GM18858 (cell line): ENCODE data around the gene APBA2.

Experiments
- ATAC-seq: cut with Tn5 transposase; IDR thresholded peaks from one replicate; pipeline ENCODE4 v1.9.1; 2021; ENCODE audit not compliant: unreplicated experiment

APBA2 gene

DNA sequence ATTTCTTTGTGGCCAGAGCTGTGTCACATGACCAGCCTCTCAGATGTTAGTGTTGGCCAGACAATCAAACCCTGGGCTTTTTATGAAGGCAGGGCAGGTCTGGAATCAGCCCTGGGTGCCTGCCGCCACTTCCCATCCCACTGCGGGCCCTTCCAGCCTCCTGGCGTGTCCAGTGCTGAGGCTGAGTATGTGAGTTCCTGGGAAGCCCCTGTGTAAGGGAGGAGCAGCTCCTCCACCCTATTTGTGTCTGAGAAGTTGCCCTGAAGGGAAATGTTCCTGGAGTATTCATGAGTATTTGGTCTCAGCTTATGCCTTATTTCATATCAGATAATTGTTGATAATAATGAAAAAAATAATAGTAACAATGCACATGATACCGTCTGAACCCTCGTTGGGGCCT lies 193.7 kb downstream of the APBA2 start:
- ATAC-seq: no peak

DNA sequence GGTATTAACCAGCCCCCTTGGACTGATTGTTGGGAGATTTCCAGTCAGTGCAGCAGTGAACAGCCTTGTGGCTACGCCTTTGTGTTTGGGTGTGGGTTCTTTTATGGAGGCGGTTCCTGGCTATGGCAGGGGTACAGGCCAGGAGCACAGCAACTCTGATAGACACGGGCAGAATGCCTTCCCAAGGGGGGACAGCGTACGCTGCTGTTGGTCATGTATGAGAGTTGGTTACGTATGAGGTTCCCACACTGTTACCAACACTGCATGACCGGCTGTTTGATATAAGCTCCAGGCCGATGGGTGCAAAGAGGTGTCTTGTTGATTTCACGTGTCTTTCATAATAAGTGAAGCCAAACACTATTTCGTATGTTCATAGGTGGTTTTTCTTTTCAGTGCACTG lies 196.0 kb downstream of the APBA2 start:
- no peak for ATAC-seq

DNA sequence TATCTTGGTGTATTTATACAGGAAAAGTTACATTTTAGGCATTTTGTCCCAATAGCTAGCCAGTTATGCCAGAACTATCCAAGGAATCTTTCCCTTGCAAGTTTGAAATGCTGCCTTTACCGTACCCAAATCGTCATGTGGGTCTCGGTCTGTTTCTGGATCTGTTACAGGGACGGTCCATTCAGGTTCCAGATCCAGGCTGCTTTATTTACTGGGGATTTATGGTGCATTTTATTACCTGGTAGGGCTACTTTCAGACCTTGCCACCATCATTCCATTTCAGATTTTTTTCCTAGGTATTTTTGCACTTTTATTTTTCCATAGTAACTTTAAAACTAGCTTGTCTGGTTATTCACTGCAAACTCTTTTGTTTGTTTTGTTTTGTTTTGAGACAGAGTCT lies 197.4 kb downstream of the APBA2 start:
- ATAC-seq: no peak

DNA sequence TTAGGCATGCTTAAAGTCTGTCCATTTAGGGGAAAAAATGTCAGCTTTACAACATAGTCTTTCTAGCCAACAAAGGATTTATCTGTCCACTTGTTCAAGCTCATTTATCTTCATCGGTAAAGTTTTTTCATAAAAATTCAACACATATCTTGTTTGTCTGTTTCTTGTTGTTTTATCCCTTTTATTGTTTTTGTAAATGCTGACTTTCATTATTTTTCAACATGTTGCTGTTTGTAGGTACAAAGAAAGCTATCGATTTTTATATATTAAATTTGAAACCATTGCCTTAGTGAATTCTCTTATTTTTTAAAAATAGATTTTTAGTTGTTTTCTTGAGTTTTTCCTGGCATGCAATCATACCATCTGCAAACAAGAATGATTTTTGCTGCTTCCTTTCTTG lies 198.1 kb downstream of the APBA2 start:
- ATAC-seq: no peak

DNA sequence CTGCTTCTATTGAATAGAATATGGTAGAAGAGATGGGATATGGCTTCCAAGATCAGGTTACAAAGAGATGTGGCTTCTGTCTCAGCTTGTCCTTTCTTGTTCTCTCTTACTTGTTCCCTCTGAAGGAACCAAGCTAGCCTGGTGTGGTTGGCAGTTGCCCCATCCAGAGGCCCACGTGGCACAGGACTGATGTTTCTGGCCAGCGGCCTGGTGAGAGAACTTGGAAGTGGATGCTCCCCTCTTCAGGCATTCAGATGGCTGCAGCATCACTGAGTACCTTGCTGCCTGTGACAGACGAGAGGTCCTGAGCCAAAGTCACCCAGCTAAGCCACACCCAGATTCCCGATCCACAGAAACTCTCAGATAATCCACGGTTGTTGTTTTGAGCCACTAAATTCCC lies 200.2 kb downstream of the APBA2 start:
- ATAC-seq: no peak

DNA sequence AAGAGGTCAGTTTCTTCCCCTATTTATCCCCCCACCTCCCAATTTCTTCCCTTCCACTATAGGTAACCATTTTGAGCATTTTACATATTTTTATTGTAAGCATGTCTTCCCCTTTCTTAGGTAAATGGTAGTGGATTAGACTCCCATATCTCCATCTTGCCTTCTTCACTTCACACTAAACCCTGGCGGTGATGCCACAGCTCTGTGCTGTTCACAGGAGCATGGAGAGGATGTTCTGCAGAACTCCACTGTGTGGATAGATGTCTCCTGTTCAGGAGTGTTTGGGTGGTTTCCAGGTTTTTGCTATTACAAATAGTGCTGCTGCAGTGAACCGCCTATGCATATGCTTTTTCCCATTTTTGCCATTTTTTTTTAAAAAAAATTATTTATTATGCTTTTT lies 201.1 kb downstream of the APBA2 start:
- ATAC-seq: no peak

DNA sequence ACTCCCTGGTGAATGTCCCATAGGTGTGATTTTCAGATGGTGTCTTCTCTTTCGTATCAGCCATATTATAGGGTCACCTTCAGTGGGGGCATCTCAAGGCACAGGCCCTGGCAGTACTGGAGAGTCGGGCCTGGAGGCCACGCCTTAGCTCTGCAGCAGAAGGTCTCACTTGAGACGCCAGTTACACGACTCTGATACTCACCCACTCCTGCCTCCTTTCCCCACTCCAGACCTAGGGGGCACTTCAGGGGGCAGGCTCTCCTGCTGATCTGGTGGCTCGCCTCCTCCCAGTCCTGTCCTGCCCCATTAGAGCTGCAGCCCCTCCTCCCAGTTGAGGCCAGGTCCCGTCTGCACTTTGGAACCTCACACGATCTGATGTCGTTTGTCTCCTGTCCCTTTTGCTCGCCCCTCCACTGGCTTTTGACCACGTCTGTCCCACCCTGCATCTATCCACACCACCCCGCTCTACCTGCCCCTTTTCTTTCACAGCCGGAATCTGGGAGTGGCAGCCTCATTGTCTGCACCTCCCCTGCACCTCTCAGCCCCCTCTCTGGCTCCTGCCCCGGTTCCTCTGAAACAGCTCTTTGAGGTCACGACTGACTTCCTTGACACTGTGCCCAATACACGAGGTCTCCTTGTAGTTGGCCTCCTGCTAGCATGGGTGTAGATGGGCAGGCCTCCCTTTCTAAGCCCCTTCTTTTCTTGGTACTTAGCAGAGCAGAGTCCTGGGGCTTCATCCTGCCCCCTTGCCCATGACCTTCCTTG lies 201.9 kb downstream of the APBA2 start:
- no peak for ATAC-seq

DNA sequence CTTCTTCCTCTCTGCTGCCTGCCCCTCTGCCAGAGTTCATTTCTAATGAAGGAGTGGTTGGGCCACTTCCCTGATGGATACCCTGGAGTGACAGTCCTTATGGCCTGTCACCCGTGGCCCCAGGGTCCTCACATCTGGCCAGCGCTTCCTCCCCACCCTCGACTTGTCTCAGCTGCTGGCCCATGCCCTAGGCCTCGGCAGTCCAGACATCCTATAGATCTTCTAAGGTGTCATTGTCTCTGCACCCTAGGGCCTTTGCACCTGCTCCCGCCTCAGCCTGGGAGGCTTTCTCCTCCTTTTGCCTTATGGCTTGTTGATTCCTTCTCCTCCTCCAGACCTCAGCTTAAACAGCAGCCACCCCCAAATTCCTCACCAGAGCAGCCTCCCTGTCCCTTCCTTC lies 202.9 kb downstream of the APBA2 start:
- no peak for ATAC-seq

DNA sequence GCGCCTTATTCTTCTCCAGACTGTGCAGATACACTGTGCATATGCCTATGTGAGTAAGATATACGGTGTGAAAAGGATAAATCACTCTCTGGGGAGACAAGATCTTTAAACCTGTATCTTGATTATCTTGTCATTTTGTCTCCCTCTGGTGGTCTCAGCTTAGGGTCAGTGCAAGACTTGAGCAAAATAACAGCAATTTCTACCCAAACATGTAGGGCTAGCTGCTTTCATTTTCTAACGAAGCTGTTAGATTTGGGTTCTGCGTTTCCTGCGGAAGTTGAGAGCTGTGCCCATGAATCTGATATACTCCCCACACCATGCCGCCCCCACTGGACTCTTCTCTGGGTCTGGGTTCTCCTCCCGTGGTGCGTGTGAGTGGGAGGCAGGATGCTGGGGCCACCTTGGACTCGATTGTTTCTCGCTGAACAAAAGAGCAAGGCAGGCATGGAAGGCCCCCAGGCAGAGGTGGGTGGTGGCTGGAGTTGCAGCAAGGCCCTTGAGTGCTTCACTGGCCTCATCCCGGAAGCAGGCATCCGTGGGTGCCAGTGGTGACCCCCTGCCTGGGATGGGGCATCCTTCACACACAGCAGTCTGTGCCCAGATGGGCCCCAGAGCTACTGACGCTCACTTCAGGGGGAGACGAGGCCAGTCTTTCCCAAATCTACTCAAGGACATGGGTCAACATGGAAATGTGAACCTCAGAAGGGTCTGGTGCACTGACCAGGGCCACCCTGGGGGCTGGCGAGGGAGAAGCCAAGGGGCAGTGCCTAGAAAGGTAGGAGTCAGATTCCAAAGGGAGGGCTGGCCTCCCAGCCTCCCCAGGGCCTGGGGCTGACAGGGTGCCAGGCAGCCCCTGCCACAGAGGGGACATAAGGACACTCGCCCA lies 204.2 kb downstream of the APBA2 start:
- no peak for ATAC-seq

DNA sequence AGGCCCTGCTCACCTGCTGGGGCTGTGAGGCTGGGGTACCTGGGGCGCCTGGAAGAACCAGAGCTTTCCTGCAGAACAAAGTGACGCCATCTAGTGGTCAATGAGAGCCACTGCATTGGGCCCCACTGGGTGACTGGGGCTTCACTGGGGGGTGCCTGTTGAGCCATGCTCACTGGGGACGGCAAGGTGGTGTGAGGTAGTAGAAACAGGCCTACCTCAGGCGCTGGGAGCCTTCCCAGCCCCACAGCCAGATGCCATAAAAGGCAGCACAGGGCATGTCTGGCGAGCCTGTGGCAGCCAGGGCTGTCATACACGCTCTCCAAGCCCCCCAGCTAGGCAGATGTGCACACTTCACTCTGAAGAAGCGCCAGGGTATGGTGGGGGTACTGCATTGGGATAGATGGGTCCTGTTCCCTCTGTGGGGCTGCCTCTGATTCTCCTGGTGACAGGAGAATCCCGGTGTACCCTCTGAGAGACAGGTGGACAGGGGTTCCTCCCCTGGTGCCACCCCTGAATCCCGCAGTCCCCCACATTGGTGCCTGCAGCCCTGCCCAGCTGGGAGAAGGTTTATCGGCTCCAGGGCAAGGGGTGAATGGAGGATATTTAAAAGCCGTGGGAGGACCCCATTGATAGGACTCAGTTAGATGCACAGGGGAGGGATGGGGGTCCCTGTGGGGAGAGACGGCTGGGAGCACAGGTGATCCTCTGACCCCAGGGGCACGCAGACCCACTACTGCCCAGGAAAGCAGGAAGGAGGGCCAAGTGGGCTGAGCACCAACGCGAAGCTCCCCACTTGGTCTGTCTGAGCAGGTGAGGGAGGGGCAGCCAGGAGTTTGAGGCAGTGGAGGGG lies 205.1 kb downstream of the APBA2 start:
- ATAC-seq: no peak

DNA sequence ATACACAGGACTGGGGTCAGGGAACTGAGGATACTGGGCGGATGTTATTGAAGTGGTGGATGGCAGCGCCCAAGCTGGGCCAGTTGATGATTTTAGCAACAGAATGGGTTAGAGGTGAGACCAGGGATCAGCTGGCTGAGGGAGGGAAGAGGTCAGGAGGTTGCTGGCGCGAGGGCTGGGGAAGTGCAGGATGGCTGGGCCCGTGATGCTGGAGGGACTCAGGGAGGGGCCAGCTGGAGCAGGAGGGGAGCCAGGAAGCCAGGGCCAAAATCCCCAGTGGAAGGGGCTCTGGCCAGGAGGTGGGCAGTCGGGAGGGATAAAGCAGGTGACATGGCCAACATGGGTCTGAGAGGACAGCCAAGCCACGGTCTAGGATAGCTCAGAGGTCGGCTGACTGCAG lies 205.9 kb downstream of the APBA2 start:
- no peak for ATAC-seq

DNA sequence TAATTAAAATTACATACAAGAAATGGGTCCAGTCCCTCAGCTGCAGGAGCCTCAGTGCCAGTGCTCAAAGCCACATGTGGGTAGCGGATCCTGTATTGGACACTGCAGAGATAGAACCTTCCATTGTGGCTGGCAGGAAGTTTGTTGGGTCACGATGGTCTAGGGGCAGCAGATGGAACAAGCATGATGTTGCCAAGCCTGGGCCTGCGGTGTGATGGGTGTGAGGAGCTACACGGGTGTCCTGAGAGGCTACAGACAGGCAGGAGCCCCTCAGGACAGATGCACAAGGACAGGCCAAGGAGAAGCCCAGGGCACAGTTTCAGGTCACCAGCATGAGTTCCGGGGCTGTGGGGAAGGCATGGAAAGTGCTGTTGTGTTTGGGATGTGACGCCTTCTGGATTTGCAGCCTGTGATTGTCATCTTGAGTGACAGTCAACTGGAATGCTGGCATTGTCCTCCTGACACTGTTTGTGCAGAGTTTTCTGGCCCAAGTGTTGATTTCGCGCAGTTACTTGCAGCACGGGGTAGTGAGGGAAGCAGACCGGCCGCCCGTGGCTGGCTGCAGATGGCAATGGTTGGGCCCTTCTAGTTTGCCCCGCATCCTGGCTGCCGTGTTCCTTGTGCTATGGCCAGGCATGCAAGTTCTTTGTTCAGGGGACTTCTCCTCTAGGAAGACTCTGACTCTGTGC lies 206.7 kb downstream of the APBA2 start:
- ATAC-seq: no peak

DNA sequence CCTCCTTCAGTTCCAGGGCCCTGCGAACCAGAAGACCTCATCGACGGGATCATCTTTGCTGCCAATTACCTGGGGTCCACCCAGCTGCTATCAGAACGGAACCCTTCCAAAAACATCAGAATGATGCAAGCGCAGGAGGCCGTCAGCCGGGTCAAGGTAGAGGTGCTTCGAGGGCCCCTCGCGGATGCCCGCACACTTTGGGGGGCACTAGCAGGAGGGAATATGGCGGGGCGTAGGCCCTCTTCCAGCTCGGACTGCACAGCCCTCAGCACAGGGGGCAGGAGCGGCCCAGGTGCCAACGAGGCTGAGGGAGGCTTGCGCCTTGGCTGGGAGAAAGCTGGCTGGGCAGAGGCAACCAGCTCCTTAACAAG lies 207.3 kb downstream of the APBA2 start:
- no peak for ATAC-seq

DNA sequence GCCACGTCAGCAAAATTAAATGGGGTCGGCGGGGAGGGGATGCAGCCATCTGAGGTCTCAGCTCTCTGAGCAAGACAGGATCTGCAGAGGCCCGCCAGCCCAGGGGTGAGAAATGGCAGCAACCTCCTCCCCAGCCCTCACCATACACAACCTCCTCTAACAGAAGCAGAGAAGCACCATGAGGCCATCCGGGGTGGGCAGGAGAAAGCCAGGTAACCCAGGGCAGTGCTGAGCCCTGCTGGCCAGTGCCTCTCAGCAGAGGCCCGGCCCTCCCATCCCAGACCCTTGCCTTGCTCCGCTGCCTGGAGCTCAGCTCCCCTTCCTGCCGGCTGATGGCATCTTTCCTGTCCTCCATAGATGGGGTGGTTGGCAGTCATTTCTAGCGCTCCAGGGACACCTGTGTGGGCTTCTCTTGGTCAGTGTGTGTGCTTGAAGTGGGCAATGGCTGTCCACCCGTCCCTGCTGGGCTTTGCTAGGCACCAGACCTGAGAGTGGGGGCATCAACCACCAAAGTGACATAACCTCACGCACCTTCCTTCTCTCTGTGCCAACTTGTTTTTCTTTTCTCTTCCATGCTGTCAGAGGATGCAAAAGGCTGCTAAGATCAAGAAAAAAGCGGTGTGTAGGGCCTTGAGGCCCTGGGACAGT lies 208.0 kb downstream of the APBA2 start:
- no peak for ATAC-seq

DNA sequence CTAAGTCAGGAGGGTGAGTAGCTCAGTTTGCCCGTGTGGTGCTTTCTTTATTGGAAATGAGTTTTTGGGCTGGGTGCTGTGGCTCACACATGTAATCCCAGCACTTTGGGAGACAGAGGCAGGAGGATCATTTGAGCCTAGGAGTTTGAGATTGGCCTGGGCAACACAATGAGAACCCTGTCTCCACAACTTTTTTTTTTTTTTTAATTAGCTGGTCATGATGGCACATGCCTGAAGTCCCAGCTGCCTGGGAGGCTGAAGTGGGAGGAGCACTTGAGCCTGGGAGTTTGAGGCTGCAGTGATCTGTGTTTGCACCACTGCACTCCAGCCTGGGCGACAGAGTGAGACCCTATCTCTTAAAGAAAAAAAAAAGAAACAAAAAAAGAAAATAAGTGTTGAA lies 208.9 kb downstream of the APBA2 start:
- no peak for ATAC-seq

DNA sequence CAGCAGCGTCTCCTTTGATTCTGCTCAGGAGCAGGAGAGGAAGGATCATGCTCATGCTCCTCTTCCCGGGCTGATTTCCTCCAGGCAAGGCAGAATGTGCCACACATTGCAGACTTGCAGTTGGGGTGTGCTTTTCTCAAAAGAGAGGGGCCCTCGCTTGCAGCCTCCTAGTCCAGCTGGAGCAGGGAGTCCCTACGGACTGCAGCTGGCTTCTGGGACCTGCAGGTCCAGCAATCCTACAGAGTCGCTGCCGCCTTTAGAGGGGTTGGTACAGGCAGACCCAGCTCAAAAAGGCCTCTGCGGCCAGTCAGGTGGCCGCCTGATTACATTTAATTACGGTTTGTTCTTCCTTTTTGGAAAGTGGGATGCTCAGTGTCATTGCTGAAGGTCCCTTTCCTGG lies 210.0 kb downstream of the APBA2 start:
- ATAC-seq: no peak

DNA sequence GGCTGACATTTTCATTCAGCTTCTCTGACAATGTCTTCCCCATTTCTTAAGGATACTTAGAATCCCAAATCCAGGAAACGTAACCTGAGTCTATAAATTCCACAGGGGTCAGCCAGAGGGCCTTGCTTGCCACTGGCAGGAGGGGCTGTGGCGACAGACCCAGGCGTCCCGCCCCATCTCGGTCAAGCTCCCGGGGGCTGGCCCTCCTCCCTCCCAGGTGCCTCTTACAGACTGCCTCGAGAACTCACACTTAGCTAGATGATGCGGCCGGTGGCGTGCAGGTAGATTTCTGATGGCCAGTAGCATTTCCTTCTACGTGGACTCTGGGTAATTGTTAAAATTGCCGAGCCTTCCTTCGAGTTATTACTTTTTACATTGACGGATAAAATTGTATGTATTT lies 211.4 kb downstream of the APBA2 start:
- no peak for ATAC-seq

DNA sequence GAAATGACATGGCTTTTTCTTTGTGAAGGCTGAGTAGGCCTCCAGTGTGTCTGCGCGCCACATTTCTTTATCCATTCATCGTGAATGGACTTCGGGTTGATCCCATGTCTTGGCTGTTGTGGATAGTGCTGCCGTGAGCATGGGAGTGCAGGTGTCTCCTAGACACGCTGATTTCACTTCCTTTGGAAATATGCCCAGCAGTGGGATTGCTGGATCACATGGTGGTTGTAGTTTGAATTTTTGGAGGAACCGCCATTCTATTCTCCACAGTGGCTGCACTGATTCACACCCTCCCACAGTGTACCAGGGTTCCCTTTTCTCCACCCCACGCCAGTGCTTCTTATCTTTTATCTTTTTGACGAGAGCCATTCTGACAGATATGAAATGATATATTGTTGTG lies 212.2 kb downstream of the APBA2 start:
- no peak for ATAC-seq

DNA sequence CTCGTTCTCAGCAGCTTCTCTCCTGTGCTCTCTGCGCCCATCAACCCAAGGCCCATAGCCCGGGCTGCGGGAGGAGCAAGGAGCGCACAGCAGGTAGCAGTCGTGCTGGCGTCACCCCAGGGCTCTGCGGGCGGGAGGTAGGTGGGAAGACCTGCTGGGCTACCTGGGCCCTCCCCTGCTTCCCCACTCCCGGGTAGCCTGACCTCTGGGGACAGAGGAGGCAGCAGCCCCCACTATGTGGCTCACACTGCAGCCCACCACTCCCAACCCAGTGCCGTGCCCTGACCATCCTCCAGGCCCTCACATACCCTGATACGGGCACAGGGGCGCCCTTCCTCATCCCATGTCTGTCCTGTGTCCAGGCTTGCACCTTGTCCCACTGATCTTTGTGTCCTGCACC lies 212.9 kb downstream of the APBA2 start:
- no peak for ATAC-seq

DNA sequence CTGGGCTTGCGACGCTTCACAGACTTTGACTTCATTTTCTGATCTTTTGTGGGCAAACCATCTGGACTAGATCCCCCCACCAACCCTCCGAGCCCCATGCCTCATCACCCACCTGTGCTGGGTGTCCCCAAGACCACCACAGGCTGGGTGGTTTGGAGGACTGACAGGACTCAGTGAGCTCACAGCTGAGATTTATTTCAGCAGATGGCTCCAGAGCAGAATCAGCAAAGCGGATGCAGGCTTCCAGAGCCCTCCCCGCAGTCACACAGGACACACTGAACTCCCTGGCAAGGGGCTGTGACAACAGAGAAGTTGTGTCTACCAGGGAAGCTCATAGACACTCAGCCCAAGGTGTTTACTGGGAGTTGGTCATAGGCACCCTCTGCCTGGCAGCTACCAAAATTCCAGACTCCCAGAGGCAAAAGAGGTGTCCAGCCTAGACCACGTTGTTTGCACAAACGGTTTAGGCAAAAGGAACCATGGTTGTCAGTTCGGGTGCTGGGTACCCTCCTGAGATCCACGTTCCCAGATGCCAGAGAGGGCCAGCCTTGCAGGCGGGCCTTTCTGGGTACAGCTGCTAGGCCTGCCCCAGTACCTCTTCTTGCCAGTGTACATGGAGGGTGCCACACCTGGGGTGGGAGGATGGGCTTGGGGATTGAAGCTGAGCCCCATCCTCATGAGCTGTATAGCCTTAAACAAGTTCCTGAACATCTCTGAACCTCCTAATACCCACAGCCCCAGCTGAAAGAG lies 213.5 kb downstream of the APBA2 start:
- ATAC-seq: no peak
